ENCODE measurements around the gene ART1.

ART1 gene

DNA sequence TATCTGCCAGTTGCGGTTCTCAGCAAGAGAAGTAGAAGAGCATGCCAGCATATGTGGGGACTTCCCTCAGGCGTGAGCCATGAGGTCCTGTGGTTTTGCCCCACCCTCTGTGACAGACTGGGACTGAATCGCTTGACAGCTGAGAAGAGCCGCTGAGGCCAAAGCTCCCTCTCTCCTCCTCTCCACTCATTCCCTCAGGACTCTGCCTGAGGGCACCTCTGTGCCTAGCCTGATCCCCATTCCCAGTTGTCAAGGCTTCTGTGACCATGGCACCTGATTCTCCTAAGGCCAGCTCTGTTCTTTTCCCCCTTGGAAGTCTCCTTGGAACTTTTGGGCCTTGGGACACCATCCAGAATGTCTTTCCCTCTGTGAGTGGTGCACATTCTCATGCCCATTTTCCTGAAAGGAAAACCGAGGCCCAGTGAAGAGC, 30.2 kb upstream of the ART1 start:
- no peak for TF ChIP-seq REST (IDR thresholded peaks at IDR 0.05; ENCODE audit: insufficient read depth in 1 of 2, low read depth in 2 of 2, low read length in 2 of 2)
- no peak for TF ChIP-seq FOXP2 (optimal IDR thresholded peaks at IDR 0.05; ENCODE audit: borderline replicate concordance, extremely low read depth, extremely low read length, insufficient read depth)
- TF ChIP-seq TAF1 (IDR thresholded peaks at IDR 0.05; ENCODE audit: borderline replicate concordance, insufficient read depth, low read length), result no peak
- TF ChIP-seq SIN3A (IDR thresholded peaks at IDR 0.05; ENCODE audit: borderline replicate concordance, insufficient read depth, low read length), result no peak
- TF ChIP-seq POLR2AphosphoS5 (IDR thresholded peaks at IDR 0.05; ENCODE audit: low read depth, low read length), result no peak

DNA sequence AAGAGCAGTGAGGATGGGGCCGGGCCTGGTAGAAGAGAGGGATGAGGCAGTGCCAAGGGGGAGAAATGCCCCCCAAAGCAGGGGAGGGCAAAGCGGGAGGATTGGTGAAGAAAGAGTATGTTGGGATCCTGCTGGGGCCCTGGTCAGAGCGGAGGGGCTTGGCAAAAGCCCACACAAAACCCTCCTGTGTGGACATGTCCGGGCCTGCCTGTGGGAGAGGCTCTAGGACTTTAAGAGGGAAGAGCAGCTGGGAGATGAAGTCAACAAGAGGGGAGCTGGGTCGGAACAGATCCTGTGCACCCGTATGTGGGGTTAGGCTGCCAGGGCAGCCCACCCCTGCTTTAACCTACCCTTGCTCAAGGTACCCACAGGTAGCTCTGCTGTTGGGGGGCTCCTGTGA, 28.9 kb upstream of the ART1 start:
- TF ChIP-seq FOXP2 (optimal IDR thresholded peaks at IDR 0.05; ENCODE audit: borderline replicate concordance, extremely low read depth, extremely low read length, insufficient read depth), result no peak
- no peak for TF ChIP-seq TAF1 (IDR thresholded peaks at IDR 0.05; ENCODE audit: borderline replicate concordance, insufficient read depth, low read length)
- no peak for TF ChIP-seq POLR2AphosphoS5 (IDR thresholded peaks at IDR 0.05; ENCODE audit: low read depth, low read length)
- no peak for TF ChIP-seq REST (IDR thresholded peaks at IDR 0.05; ENCODE audit: insufficient read depth in 1 of 2, low read depth in 2 of 2, low read length in 2 of 2)
- TF ChIP-seq SIN3A (IDR thresholded peaks at IDR 0.05; ENCODE audit: borderline replicate concordance, insufficient read depth, low read length), result no peak

- TF ChIP-seq SIN3A (IDR thresholded peaks at IDR 0.05; ENCODE audit: borderline replicate concordance, insufficient read depth, low read length), result no peak
- TF ChIP-seq TAF1 (IDR thresholded peaks at IDR 0.05; ENCODE audit: borderline replicate concordance, insufficient read depth, low read length), result no peak
- no peak for TF ChIP-seq FOXP2 (optimal IDR thresholded peaks at IDR 0.05; ENCODE audit: borderline replicate concordance, extremely low read depth, extremely low read length, insufficient read depth)
- TF ChIP-seq POLR2AphosphoS5 (IDR thresholded peaks at IDR 0.05; ENCODE audit: low read depth, low read length), result no peak
- TF ChIP-seq REST (IDR thresholded peaks at IDR 0.05; ENCODE audit: insufficient read depth in 1 of 2, low read depth in 2 of 2, low read length in 2 of 2), result no peak
Observed at GRCh38 chr11:3616721-3617460, 28.0 kb upstream of the ART1 start.

DNA sequence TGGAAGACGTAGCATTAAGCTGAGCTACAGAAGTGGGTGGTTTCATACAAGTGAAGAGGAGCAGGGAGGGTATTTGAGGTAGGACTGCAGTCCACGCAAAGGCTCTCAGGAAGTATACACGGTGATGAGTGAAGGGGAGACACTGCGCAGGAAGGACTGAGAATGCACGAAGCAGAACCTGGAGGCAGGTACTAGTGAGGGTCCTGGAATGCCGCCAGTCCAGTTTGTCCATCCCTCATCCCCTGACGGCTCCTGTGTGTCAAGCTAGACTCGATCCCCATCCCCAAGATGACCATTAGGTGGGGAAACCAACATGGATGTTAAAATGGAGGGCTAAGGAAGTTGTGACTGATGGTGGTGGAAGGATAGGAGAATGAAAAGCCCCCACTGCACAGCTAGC, 26.9 kb upstream of the ART1 start:
- TF ChIP-seq SIN3A (IDR thresholded peaks at IDR 0.05; ENCODE audit: borderline replicate concordance, insufficient read depth, low read length), result no peak
- TF ChIP-seq POLR2AphosphoS5 (IDR thresholded peaks at IDR 0.05; ENCODE audit: low read depth, low read length), result no peak
- TF ChIP-seq TAF1 (IDR thresholded peaks at IDR 0.05; ENCODE audit: borderline replicate concordance, insufficient read depth, low read length), result no peak
- TF ChIP-seq REST (IDR thresholded peaks at IDR 0.05; ENCODE audit: insufficient read depth in 1 of 2, low read depth in 2 of 2, low read length in 2 of 2), result no peak
- no peak for TF ChIP-seq FOXP2 (optimal IDR thresholded peaks at IDR 0.05; ENCODE audit: borderline replicate concordance, extremely low read depth, extremely low read length, insufficient read depth)
